Breast epithelium (tissue), 4 donors: ENCODE results near the gene TMC5. TPM values are rescaled to one million over a fixed set of nuclear protein-coding genes. Genes with fewer than 3 reads are reported as not detected.

ENCODE experiments used
- DNase-seq, 2 donors: peaks; one replicate each; pipeline ENCODE4 v3.0.0-alpha.2; 2019; ENCODE audit warnings: low spot score in 2 of 2
- H3K27ac ChIP-seq, 2 donors: fragments of 200-600 bp; sonication (generic) in 1 of 2; one replicate each; pipeline ENCODE4 v1.5.1; 2016 to 2019; ENCODE audit warnings: mild to moderate bottlenecking in 1 of 2
- H3K27me3 ChIP-seq, 2 donors: fragments of 200-600 bp; sonication (generic) in 1 of 2; one replicate each; pipeline versions ENCODE4 v1.5.1 to v1.6.0; 2017 to 2019; ENCODE audit warnings: control low read depth in 1 of 2, mild to moderate bottlenecking in 1 of 2
- H3K36me3 ChIP-seq: fragments of 200-600 bp; one replicate; pipeline ENCODE4 v1.5.1; 2019
- H3K4me1 ChIP-seq, 2 donors: fragments of 200-600 bp; sonication (generic); one replicate each; pipeline ENCODE4 v1.5.1; 2016 to 2019; ENCODE audit warnings: control low read depth in 1 of 2
- H3K4me3 ChIP-seq, 3 donors: fragments of 200-600 bp; sonication (generic); 1 replicate in 2 of 3; 2 replicates in 1 of 3; pipeline ENCODE4 v1.5.1; 2016 to 2019; ENCODE audit warnings: mild to moderate bottlenecking in 3 of 3, moderate library complexity in 2 of 3
- H3K9me3 ChIP-seq, 2 donors: fragments of 200-600 bp; sonication (generic) in 1 of 2; one replicate each; pipeline ENCODE4 v1.5.1; 2016 to 2019; ENCODE audit warnings: control low read depth in 1 of 2
- CTCF ChIP-seq, 3 donors: fragments of 450-650 bp; IDR thresholded peaks; one replicate each; pipeline ENCODE4 v1.5.1; 2016 to 2017; ENCODE audit warnings: antibody characterized with exemption in 3 of 3, mild to moderate bottlenecking in 3 of 3, moderate library complexity in 3 of 3
- POLR2A ChIP-seq: fragments of 450-650 bp; IDR thresholded peaks from one replicate; pipeline ENCODE4 v1.6.1; 2016; ENCODE audit warnings: antibody characterized with exemption, mild to moderate bottlenecking, moderate library complexity
- POLR2AphosphoS5 ChIP-seq, 3 donors: sonication (generic); formaldehyde crosslinking; IDR thresholded peaks; one replicate each; pipeline ENCODE4 v1.6.1; 2017; ENCODE audit warnings: antibody characterized with exemption in 3 of 3
- intact Hi-C: fragments of 100-400 bp; cut with DNase I; formaldehyde crosslinking; loops from one replicate; pipeline ENCODE4 v1.15.1; 2023; ENCODE audit warnings: low total_unique reads
- total RNA-seq, 3 donors: library from RNA; depleted of rRNA; stranded (reverse); fragments of >200 nt; gene quantifications; one replicate each; pipeline ENCODE4 v1.1.0, GENCODE V29; 2016

Gene TMC5
- total RNA-seq, 3 donors from 2014 or later: under 0.01 to 40.3 (median 28.8) TPM

- H3K9me3 ChIP-seq: no peaks in the 10 kb centered on the region
- intact Hi-C loops: no loop called here
- no peaks in the 10 kb centered on the region for H3K4me1 ChIP-seq
- DNase-seq: no peak
- TF ChIP-seq POLR2AphosphoS5 (IDR thresholded peaks at IDR 0.05) (no peak), CTCF (IDR thresholded peaks at IDR 0.05) (no peak), POLR2A (no peak)
- H3K27ac ChIP-seq: no peak overlapping the region
- no peak overlapping the region for H3K4me3 ChIP-seq
- H3K36me3 ChIP-seq: no peaks in the 10 kb centered on the region
- no peaks in the 10 kb centered on the region for H3K27me3 ChIP-seq
Measured at GRCh38 chr16:19490619-19491018, 72.9 kb downstream of the TMC5 start.

GRCh38 chr16:19497176-19497575 is 79.5 kb downstream of the TMC5 start:
- Histone ChIP-seq H3K4me1 (no peaks in the 10 kb centered on the region), H3K36me3 (peaks cover 3% of the 10 kb centered on the region), H3K27ac (no peak overlapping the region), H3K4me3 (no peak overlapping the region), H3K27me3 (no peaks in the 10 kb centered on the region), H3K9me3 (no peaks in the 10 kb centered on the region)
- no peak for TF ChIP-seq POLR2A
- TF ChIP-seq POLR2AphosphoS5 (IDR thresholded peaks at IDR 0.05): no peak
- TF ChIP-seq CTCF (IDR thresholded peaks at IDR 0.05): no peak
- no peak for DNase-seq
- intact Hi-C loops: no loop called here

- Histone ChIP-seq H3K27me3 (no peaks in the 10 kb centered on the region), H3K27ac (no peak overlapping the region), H3K4me3 (no peak overlapping the region), H3K4me1 (no peaks in the 10 kb centered on the region), H3K36me3 (peaks cover 3% of the 10 kb centered on the region), H3K9me3 (no peaks in the 10 kb centered on the region)
- intact Hi-C loops: no loop called here
- DNase-seq: no peak
- TF ChIP-seq CTCF (IDR thresholded peaks at IDR 0.05): no peak
- TF ChIP-seq POLR2AphosphoS5 (IDR thresholded peaks at IDR 0.05): no peak
- no peak for TF ChIP-seq POLR2A
Measured at GRCh38 chr16:19499006-19499405, 81.3 kb downstream of the TMC5 start.

- H3K27me3 ChIP-seq: no peaks in the 10 kb centered on the region
- H3K27ac ChIP-seq: no peak overlapping the region
- peaks cover 3% of the 10 kb centered on the region for H3K36me3 ChIP-seq
- H3K4me3 ChIP-seq: no peak overlapping the region
- H3K4me1 ChIP-seq: no peaks in the 10 kb centered on the region
- no peaks in the 10 kb centered on the region for H3K9me3 ChIP-seq
- DNase-seq: no peak
- intact Hi-C loops: no loop called here
- TF ChIP-seq CTCF (IDR thresholded peaks at IDR 0.05) (no peak), POLR2A (no peak), POLR2AphosphoS5 (IDR thresholded peaks at IDR 0.05) (no peak)
Measured at GRCh38 chr16:19499481-19499880, 81.8 kb downstream of the TMC5 start.

- TF ChIP-seq POLR2A: no peak
- peak; percentile 47 to 75 (median 74) for TF ChIP-seq CTCF (IDR thresholded peaks at IDR 0.05)
- no peaks in the 10 kb centered on the region for H3K9me3 ChIP-seq
- intact Hi-C loops: loop anchor here (10.0 kb wide), 1 partner anchor 418 kb away; no protein-coding TSS in a partner anchor
- DNase-seq: peak; percentile 41 to 75
- no peak overlapping the region for H3K27ac ChIP-seq
- H3K4me3 ChIP-seq: no peak overlapping the region
- no peaks in the 10 kb centered on the region for H3K27me3 ChIP-seq
- H3K4me1 ChIP-seq: no peaks in the 10 kb centered on the region
- peaks cover 3% of the 10 kb centered on the region for H3K36me3 ChIP-seq
Measured at GRCh38 chr16:19502395-19503131, 84.9 kb downstream of the TMC5 start.
